HEK293 (cell line): ENCODE measurements around the gene TTLL11.

ENCODE experiments used
- CTCF ChIA-PET: fragments of 350-600 bp; formaldehyde crosslinking; extraction: SDS; loops from one replicate; lab custom pipeline; 2021; ENCODE audit warnings: antibody characterized with exemption; lab: Yijun Ruan, JAX
- POLR2A ChIA-PET: fragments of 300-600 bp; formaldehyde crosslinking; extraction: SDS; loops from one replicate; lab custom pipeline; 2020; ENCODE audit warnings: antibody characterized with exemption, inconsistent platforms; lab: Yijun Ruan, JAX
- H3K27ac ChIP-seq: fragments of 200-500 bp; sonication (Bioruptor generic); 2 replicates; pipeline ENCODE4 v1.5.1; 2014; ENCODE audit warnings: low read depth, low read length, control low read depth, inconsistent platforms; ENCODE audit errors: extremely low read depth
- H3K36me3 ChIP-seq, 2 experiments: fragments of 200-500 bp in 1 of 2; sonication (Bioruptor generic) in 1 of 2; 1 replicate in 1 of 2; 2 replicates in 1 of 2; pipeline ENCODE4 v1.5.1; 2014 to 2017; ENCODE audit warnings: inconsistent platforms in 2 of 2, low read length in 2 of 2; ENCODE audit not compliant: control insufficient read depth in 2 of 2, insufficient read depth in 1 of 2
- H3K4me1 ChIP-seq: fragments of 200-500 bp; sonication (Bioruptor generic); 2 replicates; pipeline ENCODE4 v1.5.1; 2014; ENCODE audit warnings: mild to moderate bottlenecking, low read length, inconsistent platforms; ENCODE audit not compliant: control insufficient read depth, insufficient read depth
- H3K4me3 ChIP-seq: 2 replicates; pipeline ENCODE4 v1.5.1; 2011; ENCODE audit warnings: low read depth, mild to moderate bottlenecking, control low read depth, low read length, moderate library complexity
- H3K9me3 ChIP-seq: fragments of 200-500 bp; sonication (Bioruptor generic); 2 replicates; pipeline ENCODE4 v1.5.1; 2014; ENCODE audit warnings: low read depth, low read length, inconsistent platforms; ENCODE audit not compliant: control insufficient read depth, insufficient read depth
- KLF1 ChIP-seq: fragments of 450-650 bp; formaldehyde crosslinking; IDR thresholded peaks from 2 replicates; pipeline ENCODE4 v1.5.1; 2016; ENCODE audit warnings: missing biosample characterization, missing genetic modification characterization
- KLF8 ChIP-seq: fragments of 450-650 bp; formaldehyde crosslinking; IDR thresholded peaks from 2 replicates; pipeline ENCODE4 v1.5.1; 2016; ENCODE audit warnings: missing biosample characterization, missing genetic modification characterization
- OVOL3 ChIP-seq: fragments of 450-650 bp; formaldehyde crosslinking; IDR thresholded peaks from 2 replicates; pipeline ENCODE4 v1.5.1; 2016; ENCODE audit warnings: missing biosample characterization, missing genetic modification characterization
- SCRT1 ChIP-seq: fragments of 450-650 bp; formaldehyde crosslinking; IDR thresholded peaks from 2 replicates; pipeline ENCODE4 v1.5.1; 2016; ENCODE audit warnings: missing biosample characterization, missing genetic modification characterization, borderline replicate concordance
- ZBTB21 ChIP-seq: fragments of 450-650 bp; formaldehyde crosslinking; IDR thresholded peaks from 2 replicates; pipeline ENCODE4 v1.5.1; 2017; ENCODE audit warnings: missing biosample characterization, missing genetic modification characterization
- ZBTB48 ChIP-seq: fragments of 450-650 bp; formaldehyde crosslinking; IDR thresholded peaks from 2 replicates; pipeline ENCODE4 v1.5.1; 2016; ENCODE audit warnings: missing biosample characterization, missing genetic modification characterization
- ZIC2 ChIP-seq: fragments of 450-650 bp; formaldehyde crosslinking; IDR thresholded peaks from 2 replicates; pipeline ENCODE4 v1.5.1; 2016; ENCODE audit warnings: missing biosample characterization, missing genetic modification characterization
- ZNF266 ChIP-seq: fragments of 450-650 bp; formaldehyde crosslinking; IDR thresholded peaks from 2 replicates; pipeline ENCODE4 v1.5.1; 2016; ENCODE audit warnings: missing biosample characterization, missing genetic modification characterization, low read depth
- ZNF292 ChIP-seq: fragments of 450-650 bp; formaldehyde crosslinking; IDR thresholded peaks from 2 replicates; pipeline ENCODE4 v1.5.1; 2016; ENCODE audit warnings: low read depth, missing biosample characterization, missing genetic modification characterization, borderline replicate concordance
- ZNF302 ChIP-seq: fragments of 450-650 bp; formaldehyde crosslinking; IDR thresholded peaks from 2 replicates; pipeline ENCODE4 v1.5.1; 2016; ENCODE audit warnings: missing biosample characterization, missing genetic modification characterization, low read depth
- ZNF350 ChIP-seq: fragments of 450-650 bp; formaldehyde crosslinking; IDR thresholded peaks from 2 replicates; pipeline ENCODE4 v1.5.0; 2017; ENCODE audit warnings: missing biosample characterization, mild to moderate bottlenecking, missing genetic modification characterization
- ZNF423 ChIP-seq: fragments of 450-650 bp; formaldehyde crosslinking; IDR thresholded peaks from 2 replicates; pipeline ENCODE4 v1.5.1; 2016; ENCODE audit warnings: missing biosample characterization, missing genetic modification characterization
- ZNF426 ChIP-seq: fragments of 450-650 bp; formaldehyde crosslinking; IDR thresholded peaks from 2 replicates; pipeline ENCODE4 v1.5.1; 2017; ENCODE audit warnings: missing biosample characterization, missing genetic modification characterization, mild to moderate bottlenecking, inconsistent platforms, moderate library complexity
- ZNF433 ChIP-seq: fragments of 450-650 bp; formaldehyde crosslinking; IDR thresholded peaks from 2 replicates; pipeline ENCODE4 v1.5.1; 2016; ENCODE audit warnings: missing biosample characterization, missing genetic modification characterization, low read depth
- ZNF530 ChIP-seq: fragments of 450-650 bp; formaldehyde crosslinking; IDR thresholded peaks from 2 replicates; pipeline ENCODE4 v1.5.1; 2016; ENCODE audit warnings: low read depth, missing biosample characterization, missing genetic modification characterization
- ZNF555 ChIP-seq: fragments of 450-650 bp; formaldehyde crosslinking; conservative IDR thresholded peaks from 2 replicates; pipeline ENCODE4 v1.5.1; 2017; ENCODE audit warnings: missing biosample characterization, mild to moderate bottlenecking, missing genetic modification characterization, inconsistent platforms
- ZNF560 ChIP-seq: fragments of 450-650 bp; formaldehyde crosslinking; IDR thresholded peaks from 2 replicates; pipeline ENCODE4 v1.5.1; 2017; ENCODE audit warnings: missing biosample characterization, missing genetic modification characterization, borderline replicate concordance
- ZNF571 ChIP-seq: fragments of 450-650 bp; formaldehyde crosslinking; IDR thresholded peaks from 2 replicates; pipeline ENCODE4 v1.5.0; 2017; ENCODE audit warnings: missing biosample characterization, missing genetic modification characterization
- ZNF768 ChIP-seq: fragments of 450-650 bp; formaldehyde crosslinking; IDR thresholded peaks from 2 replicates; pipeline ENCODE4 v1.5.1; 2018; ENCODE audit warnings: missing biosample characterization, mild to moderate bottlenecking, missing genetic modification characterization
- ZSCAN23 ChIP-seq: fragments of 450-650 bp; formaldehyde crosslinking; IDR thresholded peaks from 2 replicates; pipeline ENCODE4 v1.5.1; 2016; ENCODE audit warnings: missing biosample characterization, missing genetic modification characterization
- ZXDB ChIP-seq: fragments of 450-650 bp; formaldehyde crosslinking; IDR thresholded peaks from 2 replicates; pipeline ENCODE4 v1.5.1; 2016; ENCODE audit warnings: missing biosample characterization, missing genetic modification characterization
- TF ChIP-seq, protein P1 (sequence below): fragments of 450-650 bp; formaldehyde crosslinking; IDR thresholded peaks from 2 replicates; pipeline ENCODE4 v1.5.1; 2016; ENCODE audit warnings: missing biosample characterization, missing genetic modification characterization
- TF ChIP-seq, protein P2 (sequence below): fragments of 450-650 bp; formaldehyde crosslinking; IDR thresholded peaks from 2 replicates; pipeline ENCODE4 v1.5.1; 2016; ENCODE audit warnings: missing biosample characterization, missing genetic modification characterization
- TF ChIP-seq, protein P3 (sequence below): fragments of 450-650 bp; formaldehyde crosslinking; IDR thresholded peaks from 2 replicates; pipeline ENCODE4 v1.5.1; 2016; ENCODE audit warnings: missing biosample characterization, missing genetic modification characterization, borderline replicate concordance

Gene TTLL11

DNA sequence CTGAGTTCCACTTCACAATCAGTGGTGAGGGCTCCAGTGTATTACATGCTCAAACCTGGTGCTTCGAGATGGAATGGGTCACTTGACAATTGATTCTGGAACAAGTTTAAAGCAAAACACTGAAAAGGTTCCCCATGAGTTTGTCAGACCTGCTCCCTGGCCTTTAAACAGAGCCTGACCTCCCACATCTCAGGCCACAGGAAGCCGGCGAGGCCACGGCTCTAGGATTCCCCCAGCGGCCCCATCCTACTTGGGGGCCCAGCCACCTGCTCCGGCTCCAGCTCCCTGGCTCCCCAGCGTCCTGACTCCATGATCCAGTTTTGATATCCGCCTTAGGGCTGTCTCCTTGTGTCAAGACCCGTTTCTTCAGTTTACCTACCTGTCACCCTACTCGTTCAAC is 62.0 kb downstream of the TTLL11 start:
- Histone ChIP-seq H3K4me1 (no peaks in the 10 kb centered on the region), H3K4me3 (no peak overlapping the region), H3K27ac (no peak overlapping the region), H3K9me3 (no peaks in the 10 kb centered on the region), H3K36me3 (no peaks in the 10 kb centered on the region)
- ChIA-PET POLR2A (no interaction called here), CTCF (interaction anchor here (0.6 kb wide), 1 partner anchor 72 kb away, joined by 3 read pairs; no protein-coding TSS in a partner anchor)
- TF ChIP-seq ZIC2 (tag by site-specific recombination) (no peak), ZNF433 (tag by site-specific recombination) (no peak), ZNF350 (tag by site-specific recombination) (no peak), OVOL3 (no peak), ZNF768 (no peak), ZBTB48 (tag by site-specific recombination) (no peak)
- TF ChIP-seq, protein P1, sequence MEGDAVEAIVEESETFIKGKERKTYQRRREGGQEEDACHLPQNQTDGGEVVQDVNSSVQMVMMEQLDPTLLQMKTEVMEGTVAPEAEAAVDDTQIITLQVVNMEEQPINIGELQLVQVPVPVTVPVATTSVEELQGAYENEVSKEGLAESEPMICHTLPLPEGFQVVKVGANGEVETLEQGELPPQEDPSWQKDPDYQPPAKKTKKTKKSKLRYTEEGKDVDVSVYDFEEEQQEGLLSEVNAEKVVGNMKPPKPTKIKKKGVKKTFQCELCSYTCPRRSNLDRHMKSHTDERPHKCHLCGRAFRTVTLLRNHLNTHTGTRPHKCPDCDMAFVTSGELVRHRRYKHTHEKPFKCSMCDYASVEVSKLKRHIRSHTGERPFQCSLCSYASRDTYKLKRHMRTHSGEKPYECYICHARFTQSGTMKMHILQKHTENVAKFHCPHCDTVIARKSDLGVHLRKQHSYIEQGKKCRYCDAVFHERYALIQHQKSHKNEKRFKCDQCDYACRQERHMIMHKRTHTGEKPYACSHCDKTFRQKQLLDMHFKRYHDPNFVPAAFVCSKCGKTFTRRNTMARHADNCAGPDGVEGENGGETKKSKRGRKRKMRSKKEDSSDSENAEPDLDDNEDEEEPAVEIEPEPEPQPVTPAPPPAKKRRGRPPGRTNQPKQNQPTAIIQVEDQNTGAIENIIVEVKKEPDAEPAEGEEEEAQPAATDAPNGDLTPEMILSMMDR (tag by site-specific recombination), result no peak

- H3K4me3 ChIP-seq, result no peak overlapping the region
- TF ChIP-seq ZNF555 (tag by site-specific recombination), result no peak
- TF ChIP-seq, protein P2, sequence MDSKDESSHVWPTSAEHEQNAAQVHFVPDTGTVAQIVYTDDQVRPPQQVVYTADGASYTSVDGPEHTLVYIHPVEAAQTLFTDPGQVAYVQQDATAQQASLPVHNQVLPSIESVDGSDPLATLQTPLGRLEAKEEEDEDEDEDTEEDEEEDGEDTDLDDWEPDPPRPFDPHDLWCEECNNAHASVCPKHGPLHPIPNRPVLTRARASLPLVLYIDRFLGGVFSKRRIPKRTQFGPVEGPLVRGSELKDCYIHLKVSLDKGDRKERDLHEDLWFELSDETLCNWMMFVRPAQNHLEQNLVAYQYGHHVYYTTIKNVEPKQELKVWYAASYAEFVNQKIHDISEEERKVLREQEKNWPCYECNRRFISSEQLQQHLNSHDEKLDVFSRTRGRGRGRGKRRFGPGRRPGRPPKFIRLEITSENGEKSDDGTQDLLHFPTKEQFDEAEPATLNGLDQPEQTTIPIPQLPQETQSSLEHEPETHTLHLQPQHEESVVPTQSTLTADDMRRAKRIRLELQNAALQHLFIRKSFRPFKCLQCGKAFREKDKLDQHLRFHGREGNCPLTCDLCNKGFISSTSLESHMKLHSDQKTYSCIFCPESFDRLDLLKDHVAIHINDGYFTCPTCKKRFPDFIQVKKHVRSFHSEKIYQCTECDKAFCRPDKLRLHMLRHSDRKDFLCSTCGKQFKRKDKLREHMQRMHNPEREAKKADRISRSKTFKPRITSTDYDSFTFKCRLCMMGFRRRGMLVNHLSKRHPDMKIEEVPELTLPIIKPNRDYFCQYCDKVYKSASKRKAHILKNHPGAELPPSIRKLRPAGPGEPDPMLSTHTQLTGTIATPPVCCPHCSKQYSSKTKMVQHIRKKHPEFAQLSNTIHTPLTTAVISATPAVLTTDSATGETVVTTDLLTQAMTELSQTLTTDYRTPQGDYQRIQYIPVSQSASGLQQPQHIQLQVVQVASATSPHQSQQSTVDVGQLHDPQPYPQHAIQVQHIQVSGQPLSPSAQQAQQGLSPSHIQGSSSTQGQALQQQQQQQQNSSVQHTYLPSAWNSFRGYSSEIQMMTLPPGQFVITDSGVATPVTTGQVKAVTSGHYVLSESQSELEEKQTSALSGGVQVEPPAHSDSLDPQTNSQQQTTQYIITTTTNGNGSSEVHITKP (tag by site-specific recombination), result no peak
- no peak for TF ChIP-seq ZNF423 (tag by site-specific recombination)
- TF ChIP-seq ZNF292 (tag by site-specific recombination), result no peak
- TF ChIP-seq ZSCAN23 (tag by site-specific recombination), result no peak
- TF ChIP-seq ZNF426 (tag by site-specific recombination), result no peak
- no peak for TF ChIP-seq ZNF530
- no peak for TF ChIP-seq ZBTB21 (tag by site-specific recombination)
- TF ChIP-seq ZXDB (tag by site-specific recombination), result no peak
- TF ChIP-seq, protein P3, sequence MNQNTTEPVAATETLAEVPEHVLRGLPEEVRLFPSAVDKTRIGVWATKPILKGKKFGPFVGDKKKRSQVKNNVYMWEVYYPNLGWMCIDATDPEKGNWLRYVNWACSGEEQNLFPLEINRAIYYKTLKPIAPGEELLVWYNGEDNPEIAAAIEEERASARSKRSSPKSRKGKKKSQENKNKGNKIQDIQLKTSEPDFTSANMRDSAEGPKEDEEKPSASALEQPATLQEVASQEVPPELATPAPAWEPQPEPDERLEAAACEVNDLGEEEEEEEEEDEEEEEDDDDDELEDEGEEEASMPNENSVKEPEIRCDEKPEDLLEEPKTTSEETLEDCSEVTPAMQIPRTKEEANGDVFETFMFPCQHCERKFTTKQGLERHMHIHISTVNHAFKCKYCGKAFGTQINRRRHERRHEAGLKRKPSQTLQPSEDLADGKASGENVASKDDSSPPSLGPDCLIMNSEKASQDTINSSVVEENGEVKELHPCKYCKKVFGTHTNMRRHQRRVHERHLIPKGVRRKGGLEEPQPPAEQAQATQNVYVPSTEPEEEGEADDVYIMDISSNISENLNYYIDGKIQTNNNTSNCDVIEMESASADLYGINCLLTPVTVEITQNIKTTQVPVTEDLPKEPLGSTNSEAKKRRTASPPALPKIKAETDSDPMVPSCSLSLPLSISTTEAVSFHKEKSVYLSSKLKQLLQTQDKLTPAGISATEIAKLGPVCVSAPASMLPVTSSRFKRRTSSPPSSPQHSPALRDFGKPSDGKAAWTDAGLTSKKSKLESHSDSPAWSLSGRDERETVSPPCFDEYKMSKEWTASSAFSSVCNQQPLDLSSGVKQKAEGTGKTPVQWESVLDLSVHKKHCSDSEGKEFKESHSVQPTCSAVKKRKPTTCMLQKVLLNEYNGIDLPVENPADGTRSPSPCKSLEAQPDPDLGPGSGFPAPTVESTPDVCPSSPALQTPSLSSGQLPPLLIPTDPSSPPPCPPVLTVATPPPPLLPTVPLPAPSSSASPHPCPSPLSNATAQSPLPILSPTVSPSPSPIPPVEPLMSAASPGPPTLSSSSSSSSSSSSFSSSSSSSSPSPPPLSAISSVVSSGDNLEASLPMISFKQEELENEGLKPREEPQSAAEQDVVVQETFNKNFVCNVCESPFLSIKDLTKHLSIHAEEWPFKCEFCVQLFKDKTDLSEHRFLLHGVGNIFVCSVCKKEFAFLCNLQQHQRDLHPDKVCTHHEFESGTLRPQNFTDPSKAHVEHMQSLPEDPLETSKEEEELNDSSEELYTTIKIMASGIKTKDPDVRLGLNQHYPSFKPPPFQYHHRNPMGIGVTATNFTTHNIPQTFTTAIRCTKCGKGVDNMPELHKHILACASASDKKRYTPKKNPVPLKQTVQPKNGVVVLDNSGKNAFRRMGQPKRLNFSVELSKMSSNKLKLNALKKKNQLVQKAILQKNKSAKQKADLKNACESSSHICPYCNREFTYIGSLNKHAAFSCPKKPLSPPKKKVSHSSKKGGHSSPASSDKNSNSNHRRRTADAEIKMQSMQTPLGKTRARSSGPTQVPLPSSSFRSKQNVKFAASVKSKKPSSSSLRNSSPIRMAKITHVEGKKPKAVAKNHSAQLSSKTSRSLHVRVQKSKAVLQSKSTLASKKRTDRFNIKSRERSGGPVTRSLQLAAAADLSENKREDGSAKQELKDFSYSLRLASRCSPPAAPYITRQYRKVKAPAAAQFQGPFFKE, result no peak
- no peak for TF ChIP-seq ZNF560 (tag by site-specific recombination)
- no peak for TF ChIP-seq ZNF302 (tag by site-specific recombination)
- TF ChIP-seq ZNF571, result no peak
- TF ChIP-seq ZNF266 (tag by site-specific recombination), result no peak
- TF ChIP-seq KLF1 (tag by site-specific recombination), result no peak
- TF ChIP-seq SCRT1 (tag by site-specific recombination), result no peak
- no peak for TF ChIP-seq KLF8 (tag by site-specific recombination)
- TF ChIP-seq, all 188 proteins: peak for 0
- Histone ChIP-seq H3K9me3 (no peaks in the 10 kb centered on the region), H3K4me1 (no peaks in the 10 kb centered on the region), H3K27ac (no peak overlapping the region), H3K36me3 (no peaks in the 10 kb centered on the region)
- ChIA-PET CTCF (interaction anchor here (0.7 to 1.5 kb wide), 2 partner anchors 51 to 320 kb away, joined by 3 to 6 read pairs; no protein-coding TSS in a partner anchor), POLR2A (no interaction called here)
Observed at GRCh38 chr9:122030357-122030756, 62.8 kb downstream of the TTLL11 start.
